HepG2 (cell line): ENCODE data around the gene STAM. TPM values are rescaled to one million over a fixed set of nuclear protein-coding genes. Genes with fewer than 3 reads are reported as not detected.

Source experiments
- ATM ChIP-seq: fragments of 450-650 bp; IDR thresholded peaks from 2 replicates; pipeline ENCODE4 v1.7.1; 2017; ENCODE audit warnings: mild to moderate bottlenecking, borderline replicate concordance
- CCDC6 ChIP-seq: sonication (generic); formaldehyde crosslinking; IDR thresholded peaks from 2 replicates; pipeline ENCODE4 v1.8.1; 2022; ENCODE audit warnings: mild to moderate bottlenecking, missing genetic modification reagents, moderate library complexity
- RBM22 ChIP-seq: fragments of 200-400 bp; formaldehyde crosslinking; optimal IDR thresholded peaks from 2 replicates; pipeline ENCODE3; 2017; ENCODE audit warnings: mild to moderate bottlenecking, low read length, moderate library complexity
- SETDB1 ChIP-seq: sonication (generic); formaldehyde crosslinking; IDR thresholded peaks from 2 replicates; pipeline ENCODE4 v1.5.1; 2020; ENCODE audit warnings: missing genetic modification reagents, mild to moderate bottlenecking, borderline replicate concordance
- SOX13 ChIP-seq, 3 experiments: fragments of 450-650 bp in 1 of 3; sonication (generic) in 1 of 3; formaldehyde crosslinking in 1 of 3; IDR thresholded peaks in 2 of 3; conservative IDR thresholded peaks in 1 of 3; 2 replicates each; pipeline versions ENCODE4 v1.5.0 to v1.6.1; 2016 to 2020; ENCODE audit warnings: antibody characterized with exemption in 1 of 3, mild to moderate bottlenecking in 1 of 3, missing compliant biosample characterization in 1 of 3, missing genetic modification reagents in 1 of 3, moderate library complexity in 1 of 3
- ZBTB26 ChIP-seq: IDR thresholded peaks from 2 replicates; pipeline ENCODE4 v1.6.1; 2016; ENCODE audit warnings: missing compliant biosample characterization, missing genetic modification reagents, borderline replicate concordance
- ZBTB3 ChIP-seq: sonication (generic); formaldehyde crosslinking; IDR thresholded peaks from 2 replicates; pipeline ENCODE4 v1.4.0; 2020; ENCODE audit warnings: low read depth, mild to moderate bottlenecking, moderate library complexity, missing genetic modification reagents, borderline replicate concordance
- ZBTB8A ChIP-seq: sonication (generic); formaldehyde crosslinking; IDR thresholded peaks from 2 replicates; pipeline ENCODE4 v1.4.0; 2020; ENCODE audit warnings: mild to moderate bottlenecking, low read depth, missing genetic modification reagents, borderline replicate concordance
- ZNF136 ChIP-seq: sonication (generic); formaldehyde crosslinking; IDR thresholded peaks from 2 replicates; pipeline ENCODE4 v1.8.1; 2022; ENCODE audit warnings: low read depth, mild to moderate bottlenecking, moderate library complexity, missing genetic modification reagents
- ZNF329 ChIP-seq: sonication (generic); formaldehyde crosslinking; IDR thresholded peaks from 2 replicates; pipeline ENCODE4 v1.9.0; 2021; ENCODE audit warnings: low read depth, mild to moderate bottlenecking, missing genetic modification reagents
- ZNF407 ChIP-seq: sonication (generic); formaldehyde crosslinking; IDR thresholded peaks from one replicate; pipeline ENCODE4 v1.5.1; 2020; ENCODE audit warnings: mild to moderate bottlenecking, missing genetic modification reagents; ENCODE audit errors: not compliant biosample characterization
- ZNF510 ChIP-seq: sonication (generic); formaldehyde crosslinking; IDR thresholded peaks from 2 replicates; pipeline ENCODE4 v1.4.0; 2020; ENCODE audit warnings: low read depth, mild to moderate bottlenecking, missing genetic modification reagents
- ZNF550 ChIP-seq: sonication (generic); formaldehyde crosslinking; IDR thresholded peaks from 2 replicates; pipeline ENCODE4 v1.4.0; 2020; ENCODE audit warnings: mild to moderate bottlenecking, missing genetic modification reagents, borderline replicate concordance
- ZNF607 ChIP-seq: sonication (generic); formaldehyde crosslinking; IDR thresholded peaks from 2 replicates; pipeline ENCODE4 v1.5.1; 2020; ENCODE audit warnings: missing genetic modification reagents, mild to moderate bottlenecking, borderline replicate concordance
- ZNF713 ChIP-seq: sonication (generic); formaldehyde crosslinking; IDR thresholded peaks from 2 replicates; pipeline ENCODE4 v1.4.0; 2020; ENCODE audit warnings: mild to moderate bottlenecking, missing genetic modification reagents
- polyA plus RNA-seq, 8 experiments: library from polyadenylated mRNA; depleted of rRNA in 3 of 8; stranded (reverse) in 7 of 8; unstranded in 1 of 8; fragments of >200 nt; fragmentation: Illumina TruSeq in 4 of 8; extraction: Trizol in 4 of 8; gene quantifications; 2 replicates each; pipeline versions ENCODE4 v1.2.1 to v1.2.3, GENCODE V29; 2011 to 2016; ENCODE audit warnings: low read depth in 4 of 8, missing spikeins in 1 of 8, mixed read lengths in 1 of 8; ENCODE audit not compliant: insufficient read depth in 1 of 8
- total RNA-seq, 5 experiments: library from RNA; depleted of rRNA; stranded (reverse); fragments of >200 nt; fragmentation: Illumina TruSeq; extraction: Trizol; gene quantifications; 2 replicates each; pipeline ENCODE4 v1.2.3, GENCODE V29; 2016; ENCODE audit warnings: low read depth in 1 of 5
- TF ChIP-seq, protein P1 (sequence below): sonication (generic); formaldehyde crosslinking; conservative IDR thresholded peaks from 2 replicates; pipeline ENCODE4 v1.4.0; 2020; ENCODE audit warnings: missing genetic modification reagents

Gene STAM
- total and polyA plus RNA-seq, 2 of the 13 experiments (the other 11 are each of a cell fraction or from before 2014, with no cell fraction given) = 19.5 to 25.1 TPM

DNA sequence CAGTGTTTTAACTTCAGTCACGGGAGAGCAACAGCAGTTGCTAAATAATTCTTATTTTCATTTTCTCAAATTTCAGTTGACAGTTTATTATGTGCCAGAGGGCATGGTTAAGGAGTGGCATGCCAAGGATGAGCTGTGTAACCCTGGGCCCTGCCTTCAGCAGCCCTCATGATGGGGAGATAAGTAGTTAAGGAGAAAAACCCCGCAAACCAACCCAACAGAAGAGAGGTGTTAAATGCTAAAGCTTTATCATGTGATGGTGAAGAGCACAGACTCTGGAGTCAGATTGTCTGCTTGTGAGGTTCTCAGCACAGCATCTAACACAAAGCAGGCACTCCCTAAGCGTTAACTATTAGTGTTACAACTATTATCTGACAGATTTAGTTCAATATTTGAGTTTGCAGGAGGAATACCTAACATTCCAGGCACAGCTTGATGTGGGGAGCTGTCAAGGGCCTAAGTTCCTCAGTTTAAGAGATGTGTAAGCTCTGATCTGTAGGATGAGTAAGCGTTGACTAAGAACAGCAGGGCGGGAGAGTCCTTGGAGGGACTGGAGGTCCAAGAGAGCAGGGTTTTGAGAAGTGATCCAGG lies 29.6 kb downstream of the STAM start (continued):
- TF ChIP-seq ZNF407 (no peak), ZBTB3 (no peak), SETDB1 (CRISPR knock-in tag) (no peak), RBM22 (peak; percentile 20), ZNF713 (CRISPR knock-in tag) (no peak), ZNF550 (CRISPR knock-in tag) (no peak), ZNF510 (CRISPR knock-in tag) (no peak), SOX13 (IDR thresholded peaks at IDR 0.05) (no peak), SOX13 (CRISPR knock-in tag; conservative IDR thresholded peaks at IDR 0.05 in 1 of 2, IDR thresholded peaks at IDR 0.05 in 1 of 2) (peak in 1 of 2 experiments; percentile 62; a peak in 2 of 4 replicates), ATM (no peak), ZBTB26 (CRISPR knock-in tag) (no peak), ZNF607 (CRISPR knock-in tag) (no peak), ZNF136 (no peak), CCDC6 (no peak), ZBTB8A (no peak), ZNF329 (CRISPR knock-in tag) (no peak)
- TF ChIP-seq, protein P1, sequence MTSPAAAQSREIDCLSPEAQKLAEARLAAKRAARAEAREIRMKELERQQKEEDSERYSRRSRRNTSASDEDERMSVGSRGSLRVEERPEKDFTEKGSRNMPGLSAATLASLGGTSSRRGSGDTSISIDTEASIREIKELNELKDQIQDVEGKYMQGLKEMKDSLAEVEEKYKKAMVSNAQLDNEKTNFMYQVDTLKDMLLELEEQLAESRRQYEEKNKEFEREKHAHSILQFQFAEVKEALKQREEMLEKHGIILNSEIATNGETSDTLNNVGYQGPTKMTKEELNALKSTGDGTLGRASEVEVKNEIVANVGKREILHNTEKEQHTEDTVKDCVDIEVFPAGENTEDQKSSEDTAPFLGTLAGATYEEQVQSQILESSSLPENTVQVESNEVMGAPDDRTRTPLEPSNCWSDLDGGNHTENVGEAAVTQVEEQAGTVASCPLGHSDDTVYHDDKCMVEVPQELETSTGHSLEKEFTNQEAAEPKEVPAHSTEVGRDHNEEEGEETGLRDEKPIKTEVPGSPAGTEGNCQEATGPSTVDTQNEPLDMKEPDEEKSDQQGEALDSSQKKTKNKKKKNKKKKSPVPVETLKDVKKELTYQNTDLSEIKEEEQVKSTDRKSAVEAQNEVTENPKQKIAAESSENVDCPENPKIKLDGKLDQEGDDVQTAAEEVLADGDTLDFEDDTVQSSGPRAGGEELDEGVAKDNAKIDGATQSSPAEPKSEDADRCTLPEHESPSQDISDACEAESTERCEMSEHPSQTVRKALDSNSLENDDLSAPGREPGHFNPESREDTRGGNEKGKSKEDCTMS = no peak
